ENCODE measurements around the gene PILRB. TPM values are rescaled to one million over a fixed set of nuclear protein-coding genes. Genes with fewer than 3 reads are reported as not detected.
A peak's percentile ranks its signal among the peaks of the same experiment; 100 is the strongest.

Gene PILRB
- total RNA-seq, 1 donor from 2014 or later: 51.5 TPM

GRCh38 chr7:100407285-100408180, 49.6 kb downstream of the PILRB start:
- H3K27me3 Mint-ChIP-seq: peaks cover 15% of the 10 kb centered on the region
- no peaks in the 10 kb centered on the region for H3K9me3 Mint-ChIP-seq
- peak; percentile 81 for TF ChIP-seq CTCF (conservative IDR thresholded peaks at IDR 0.05)
- H3K4me1 Mint-ChIP-seq (ENCODE audit: unreplicated experiment): no peaks in the 10 kb centered on the region
- H3K4me3 Mint-ChIP-seq: no peak overlapping the region
- DNase-seq (ENCODE audit: extremely low spot score, unreplicated experiment): no peak
- no peaks in the 10 kb centered on the region for H3K36me3 Mint-ChIP-seq
- no peak overlapping the region for H3K27ac Mint-ChIP-seq

- Mint-ChIP-seq H3K4me1 (ENCODE audit: unreplicated experiment) (no peaks in the 10 kb centered on the region), H3K27ac (no peak overlapping the region), H3K4me3 (no peak overlapping the region), H3K9me3 (no peaks in the 10 kb centered on the region), H3K27me3 (peaks cover 6% of the 10 kb centered on the region), H3K36me3 (no peaks in the 10 kb centered on the region)
- DNase-seq (ENCODE audit: extremely low spot score, unreplicated experiment): no peak
- no peak for TF ChIP-seq CTCF (conservative IDR thresholded peaks at IDR 0.05)
Measured at GRCh38 chr7:100411101-100411500, 53.2 kb downstream of the PILRB start.

- Mint-ChIP-seq H3K27me3 (peaks cover 3% of the 10 kb centered on the region), H3K9me3 (no peaks in the 10 kb centered on the region), H3K4me3 (no peak overlapping the region), H3K27ac (no peak overlapping the region), H3K36me3 (no peaks in the 10 kb centered on the region), H3K4me1 (ENCODE audit: unreplicated experiment) (no peaks in the 10 kb centered on the region)
- DNase-seq (ENCODE audit: extremely low spot score, unreplicated experiment): no peak
- TF ChIP-seq CTCF (conservative IDR thresholded peaks at IDR 0.05): no peak
Measured at GRCh38 chr7:100413346-100413745, 55.4 kb downstream of the PILRB start.

GRCh38 chr7:100413889-100414288, 56.0 kb downstream of the PILRB start:
- Mint-ChIP-seq H3K4me1 (ENCODE audit: unreplicated experiment) (no peaks in the 10 kb centered on the region), H3K4me3 (no peak overlapping the region), H3K36me3 (no peaks in the 10 kb centered on the region), H3K27ac (no peak overlapping the region), H3K27me3 (peaks cover 3% of the 10 kb centered on the region), H3K9me3 (no peaks in the 10 kb centered on the region)
- TF ChIP-seq CTCF (conservative IDR thresholded peaks at IDR 0.05): no peak
- DNase-seq (ENCODE audit: extremely low spot score, unreplicated experiment): no peak

GRCh38 chr7:100415448-100415847, 57.5 kb downstream of the PILRB start:
- Mint-ChIP-seq H3K4me1 (ENCODE audit: unreplicated experiment) (peaks cover 4% of the 10 kb centered on the region), H3K36me3 (no peaks in the 10 kb centered on the region), H3K9me3 (no peaks in the 10 kb centered on the region), H3K27me3 (peaks cover 3% of the 10 kb centered on the region), H3K27ac (no peak overlapping the region), H3K4me3 (no peak overlapping the region)
- no peak for DNase-seq (ENCODE audit: extremely low spot score, unreplicated experiment)
- TF ChIP-seq CTCF (conservative IDR thresholded peaks at IDR 0.05): no peak

Other genes with a start within 250 kb of the PILRB start
- 50.9 and 77.7 TPM in 2 replicates for gene TAF6, start 238.8 kb upstream of the PILRB start, total RNA-seq (ENCODE audit: low replicate concordance)
- 7.2 and 36.0 TPM in 2 replicates for gene CNPY4, start 238.5 kb upstream of the PILRB start, total RNA-seq (ENCODE audit: low replicate concordance)
- gene MBLAC1, start 231.2 kb upstream of the PILRB start, total RNA-seq (ENCODE audit: low replicate concordance): 2.7 and 2.8 TPM in 2 replicates
- gene LAMTOR4, start 209.2 kb upstream of the PILRB start, total RNA-seq (ENCODE audit: low replicate concordance): 96.7 and 109 TPM in 2 replicates
- gene TRAPPC14, start 199.4 kb upstream of the PILRB start, total RNA-seq (ENCODE audit: low replicate concordance): 21.3 and 35.2 TPM in 2 replicates
- 7.2 and 7.4 TPM in 2 replicates for gene GAL3ST4, start 189.5 kb upstream of the PILRB start, total RNA-seq (ENCODE audit: low replicate concordance)
- gene GPC2, start 180.7 kb upstream of the PILRB start, total RNA-seq (ENCODE audit: low replicate concordance): 20.6 and 53.3 TPM in 2 replicates
- gene STAG3, start 180.2 kb upstream of the PILRB start, total RNA-seq (ENCODE audit: low replicate concordance): 1.6 and 1.7 TPM in 2 replicates
- gene PVRIG, start 138.2 kb upstream of the PILRB start, total RNA-seq (ENCODE audit: low replicate concordance): not detected in 2 replicates
- not detected in 2 replicates for gene SPDYE3, start 50.4 kb upstream of the PILRB start, total RNA-seq (ENCODE audit: low replicate concordance)
- gene PILRA, start 15.4 kb downstream of the PILRB start, total RNA-seq (ENCODE audit: low replicate concordance): 2.1 and 2.8 TPM in 2 replicates
- gene ZCWPW1, start 70.6 kb downstream of the PILRB start, total RNA-seq (ENCODE audit: low replicate concordance): 2.2 and 2.7 TPM in 2 replicates
- gene MEPCE, start 71.7 kb downstream of the PILRB start, total RNA-seq (ENCODE audit: low replicate concordance): 27.5 and 36.6 TPM in 2 replicates
- 31.4 and 33.8 TPM in 2 replicates for gene PPP1R35, start 78.4 kb downstream of the PILRB start, total RNA-seq (ENCODE audit: low replicate concordance)
- gene SPACDR, start 106.1 kb downstream of the PILRB start, total RNA-seq (ENCODE audit: low replicate concordance): 1.4 and 2.8 TPM in 2 replicates
- 45.3 and 57.6 TPM in 2 replicates for gene TSC22D4, start 121.1 kb downstream of the PILRB start, total RNA-seq (ENCODE audit: low replicate concordance)
- 2.1 and 6.3 TPM in 2 replicates for gene NYAP1, start 125.8 kb downstream of the PILRB start, total RNA-seq (ENCODE audit: low replicate concordance)
- gene AGFG2, start 181.1 kb downstream of the PILRB start, total RNA-seq (ENCODE audit: low replicate concordance): 16.3 and 21.0 TPM in 2 replicates
- 3.1 and 5.6 TPM in 2 replicates for gene SAP25, start 215.8 kb downstream of the PILRB start, total RNA-seq (ENCODE audit: low replicate concordance)
- 64.5 and 66.7 TPM in 2 replicates for gene LRCH4, start 228.0 kb downstream of the PILRB start, total RNA-seq (ENCODE audit: low replicate concordance)
- gene FBXO24, start 228.2 kb downstream of the PILRB start, total RNA-seq (ENCODE audit: low replicate concordance): 0.76 and 0.77 TPM in 2 replicates
- 11.6 and 152 TPM in 2 replicates for gene PCOLCE, start 244.2 kb downstream of the PILRB start, total RNA-seq (ENCODE audit: low replicate concordance)

All from type B pancreatic cell (in vitro differentiated cells).